Activated naive CD8-positive, alpha-beta T cell treated with anti-CD3 and anti-CD28 coated beads, Interleukin-2, amount 50 U/mL, for 24 hours (primary cell): ENCODE data around the gene PDK1.
"Not testable (repeated sequence)": the region's sequence is repeated elsewhere in the genome, so short reads cannot be mapped to it uniquely, and the experiment has no call there.

ENCODE experiments used
- ATAC-seq: fragments of 150-1000 bp; cut with Tn5 transposase; one replicate; pipeline ENCODE4 v1.10.0; 2021
- DNase-seq: peaks from one replicate; pipeline ENCODE4 v3.0.0; 2021
- H3K27ac Mint-ChIP-seq: one replicate; pipeline ENCODE4 v1.8.0; 2021; ENCODE audit warnings: mild to moderate bottlenecking, mixed read lengths
- H3K27me3 Mint-ChIP-seq: one replicate; pipeline ENCODE4 v1.8.0; 2021; ENCODE audit warnings: mixed read lengths
- H3K36me3 Mint-ChIP-seq: one replicate; pipeline ENCODE4 v1.8.0; 2021; ENCODE audit warnings: low read depth, mixed read lengths
- H3K4me1 Mint-ChIP-seq: one replicate; pipeline ENCODE4 v1.8.0; 2021; ENCODE audit warnings: mixed read lengths
- H3K4me3 Mint-ChIP-seq: one replicate; pipeline ENCODE4 v1.8.0; 2021; ENCODE audit warnings: mild to moderate bottlenecking, moderate library complexity, mixed read lengths
- H3K9me3 Mint-ChIP-seq: one replicate; pipeline ENCODE4 v1.8.0; 2021; ENCODE audit warnings: mixed read lengths

PDK1 gene

GRCh38 chr2:172555522-172556283 lies at the start of gene PDK1:
PDK1 (plus strand) TSS chr2:172556090; CDS start chr2:172556151, 61 bp downstream.
- Mint-ChIP-seq H3K9me3 (no peaks in the 10 kb centered on the region), H3K4me3 (peak within 1 kb of the TSS; percentile 92), H3K36me3 (peaks cover 28% of the 10 kb centered on the region), H3K27ac (peak within 1 kb of the TSS; percentile 96), H3K4me1 (peaks cover 58% of the 10 kb centered on the region), H3K27me3 (peaks cover 2% of the 10 kb centered on the region)
- peak; percentile 93 for DNase-seq
- peak; percentile 88 for ATAC-seq

DNA sequence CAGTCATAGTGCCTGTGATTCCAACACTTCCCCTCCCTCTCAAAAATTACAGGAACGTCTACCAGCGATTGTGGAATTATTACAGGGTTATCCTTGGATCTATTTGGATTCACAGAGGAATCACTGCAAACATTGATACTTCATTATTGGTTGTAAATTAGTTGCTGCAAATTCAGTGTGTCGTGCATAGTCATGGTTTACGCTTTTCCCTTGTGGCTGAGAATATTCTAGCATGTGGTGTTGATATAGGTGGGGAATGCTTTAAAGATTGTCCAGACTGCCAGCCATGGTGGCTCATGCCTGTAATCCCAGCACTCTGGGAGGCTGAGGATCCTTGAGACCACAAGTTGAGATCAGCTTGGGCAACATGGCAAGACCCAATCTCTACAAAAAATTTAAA lies 48.7 kb upstream of the PDK1 start:
- peaks cover 21% of the 10 kb centered on the region for H3K4me1 Mint-ChIP-seq
- no peak overlapping the region for H3K4me3 Mint-ChIP-seq
- H3K27ac Mint-ChIP-seq = no peak overlapping the region
- ATAC-seq (no peak), DNase-seq (no peak)
- no peaks in the 10 kb centered on the region for H3K9me3 Mint-ChIP-seq
- peaks cover 25% of the 10 kb centered on the region for H3K36me3 Mint-ChIP-seq
- H3K27me3 Mint-ChIP-seq = no peaks in the 10 kb centered on the region

DNA sequence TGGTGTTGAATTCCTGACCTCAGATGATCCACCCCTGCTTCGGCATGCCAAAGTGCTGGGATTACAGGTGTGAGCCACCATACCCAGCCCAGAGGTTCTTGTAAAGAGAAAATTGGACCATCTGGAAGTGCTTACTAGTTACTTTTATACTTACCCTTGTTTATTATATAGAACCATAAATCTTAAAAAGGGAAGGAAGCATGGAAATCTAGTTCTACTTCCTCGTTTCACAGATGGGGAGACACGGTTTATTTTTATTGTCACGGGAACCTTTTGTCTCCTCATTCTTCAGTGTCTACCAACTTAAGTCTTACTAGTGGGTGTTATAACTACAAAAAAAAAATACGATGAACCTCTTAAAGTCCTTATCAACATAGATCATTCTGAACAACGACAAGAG lies 45.8 kb upstream of the PDK1 start:
- Mint-ChIP-seq H3K36me3 (peaks cover 37% of the 10 kb centered on the region), H3K4me3 (no peak overlapping the region), H3K27me3 (no peaks in the 10 kb centered on the region), H3K9me3 (peaks cover 22% of the 10 kb centered on the region), H3K27ac (no peak overlapping the region), H3K4me1 (peaks cover 25% of the 10 kb centered on the region)
- no peak for ATAC-seq
- DNase-seq = no peak

- DNase-seq = no peak
- Mint-ChIP-seq H3K27me3 (no peaks in the 10 kb centered on the region), H3K27ac (no peak overlapping the region), H3K4me1 (peaks cover 25% of the 10 kb centered on the region), H3K9me3 (peaks cover 22% of the 10 kb centered on the region), H3K4me3 (no peak overlapping the region), H3K36me3 (peaks cover 37% of the 10 kb centered on the region)
- no peak for ATAC-seq
Measured at GRCh38 chr2:172510548-172510947, 45.3 kb upstream of the PDK1 start.

- H3K27me3 Mint-ChIP-seq = no peaks in the 10 kb centered on the region
- H3K4me1 Mint-ChIP-seq = peaks cover 30% of the 10 kb centered on the region
- H3K27ac Mint-ChIP-seq = peak overlapping the region; percentile 19
- H3K9me3 Mint-ChIP-seq = peaks cover 22% of the 10 kb centered on the region
- H3K36me3 Mint-ChIP-seq = peaks cover 28% of the 10 kb centered on the region
- ATAC-seq (no peak), DNase-seq (no peak)
- no peak overlapping the region for H3K4me3 Mint-ChIP-seq
Measured at GRCh38 chr2:172512810-172513523, 42.9 kb upstream of the PDK1 start.

- H3K9me3 Mint-ChIP-seq = peaks cover 22% of the 10 kb centered on the region
- no peak for DNase-seq
- H3K27ac Mint-ChIP-seq = peak overlapping the region; percentile 19
- no peak for ATAC-seq
- no peaks in the 10 kb centered on the region for H3K27me3 Mint-ChIP-seq
- H3K36me3 Mint-ChIP-seq = peaks cover 28% of the 10 kb centered on the region
- peaks cover 30% of the 10 kb centered on the region for H3K4me1 Mint-ChIP-seq
- H3K4me3 Mint-ChIP-seq = no peak overlapping the region
Measured at GRCh38 chr2:172513524-172513900, 42.4 kb upstream of the PDK1 start.

DNA sequence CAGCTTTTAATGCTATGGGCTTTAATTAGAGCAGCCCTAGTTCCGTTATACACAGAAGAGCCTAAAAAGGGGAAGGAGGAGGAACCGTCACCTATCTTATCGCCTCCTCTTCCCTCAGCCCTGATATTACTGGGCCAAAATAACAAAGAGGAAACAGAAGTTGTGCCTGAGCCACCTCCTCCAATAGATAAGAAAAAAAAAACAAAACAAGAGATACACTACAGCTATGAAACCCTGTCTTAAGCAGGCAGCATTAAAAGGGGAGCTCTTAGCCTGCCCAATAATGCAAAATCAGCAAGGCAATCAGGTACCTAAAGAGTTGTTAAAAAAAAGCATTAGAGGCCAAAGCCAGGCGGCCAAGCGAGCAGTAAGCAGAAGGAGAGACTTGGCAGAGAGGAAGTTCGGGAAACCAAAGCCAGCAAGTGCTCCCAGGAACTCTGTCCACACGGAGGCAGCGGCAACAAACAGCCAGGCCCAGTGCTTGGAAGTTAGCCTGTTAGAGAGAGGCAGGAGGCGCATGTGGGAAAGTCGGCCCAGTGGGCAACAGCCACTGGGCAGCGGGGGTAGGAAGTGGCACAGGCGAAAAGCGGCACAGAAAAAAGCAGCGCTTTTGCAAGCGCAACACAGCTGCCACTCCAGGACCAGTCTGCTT lies 41.8 kb upstream of the PDK1 start:
- Mint-ChIP-seq H3K4me3 (no peak overlapping the region), H3K4me1 (peaks cover 27% of the 10 kb centered on the region), H3K9me3 (peaks cover 24% of the 10 kb centered on the region), H3K27ac (no peak overlapping the region), H3K27me3 (no peaks in the 10 kb centered on the region), H3K36me3 (peaks cover 26% of the 10 kb centered on the region)
- DNase-seq (no peak), ATAC-seq (no peak)

GRCh38 chr2:172516299-172516698 lies 39.6 kb upstream of the PDK1 start:
- DNase-seq (no peak), ATAC-seq (no peak)
- Mint-ChIP-seq H3K27me3 (no peaks in the 10 kb centered on the region), H3K4me3 (no peak overlapping the region), H3K9me3 (peaks cover 41% of the 10 kb centered on the region), H3K27ac (no peak overlapping the region), H3K4me1 (peaks cover 12% of the 10 kb centered on the region), H3K36me3 (peaks cover 37% of the 10 kb centered on the region)

DNA sequence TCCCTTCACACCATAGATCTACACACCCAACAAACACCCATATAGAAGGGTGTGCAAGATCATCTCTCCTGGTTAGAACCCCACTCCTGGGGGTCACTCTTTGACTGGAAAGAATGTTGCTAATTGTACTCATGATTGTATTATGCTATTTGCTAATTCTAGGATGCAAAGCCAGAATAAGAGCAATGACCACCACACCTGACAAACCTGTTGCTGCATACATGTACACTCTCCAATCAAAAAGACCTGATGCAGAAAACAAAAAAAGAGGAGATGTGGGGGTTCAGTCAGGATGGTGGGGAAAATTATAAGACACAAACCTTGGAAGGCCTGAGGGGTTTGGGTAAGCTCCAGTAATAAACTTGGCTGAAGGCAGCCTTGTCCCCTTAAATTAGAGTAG lies 36.9 kb upstream of the PDK1 start:
- no peak overlapping the region for H3K27ac Mint-ChIP-seq
- H3K4me1 Mint-ChIP-seq = peaks cover 7% of the 10 kb centered on the region
- no peak for ATAC-seq
- no peaks in the 10 kb centered on the region for H3K27me3 Mint-ChIP-seq
- no peak for DNase-seq
- no peak overlapping the region for H3K4me3 Mint-ChIP-seq
- H3K36me3 Mint-ChIP-seq = peaks cover 18% of the 10 kb centered on the region
- peaks cover 27% of the 10 kb centered on the region for H3K9me3 Mint-ChIP-seq

DNA sequence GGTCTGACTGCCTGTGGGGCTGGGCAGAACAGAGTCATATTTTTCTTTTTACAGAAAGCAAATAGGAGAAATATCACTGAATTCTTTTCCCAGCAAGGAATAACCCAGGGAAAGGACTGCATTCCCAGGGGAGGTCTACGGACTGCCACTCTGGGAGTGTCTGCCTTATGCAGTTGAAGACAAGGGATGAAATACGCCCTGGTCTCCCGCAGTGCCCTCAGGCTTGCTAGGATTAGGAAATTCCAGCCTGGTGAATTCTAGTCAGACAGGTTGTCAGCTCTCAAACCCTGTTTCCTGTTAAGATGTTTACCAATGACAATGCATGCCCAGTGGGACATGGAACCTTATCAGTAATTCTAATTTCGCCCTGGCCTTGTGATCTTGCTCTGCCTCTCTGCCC lies 30.3 kb upstream of the PDK1 start:
- no peak for DNase-seq
- H3K27me3 Mint-ChIP-seq = no peaks in the 10 kb centered on the region
- H3K9me3 Mint-ChIP-seq = peaks cover 25% of the 10 kb centered on the region
- H3K36me3 Mint-ChIP-seq = peaks cover 22% of the 10 kb centered on the region
- ATAC-seq = no peak
- no peak overlapping the region for H3K4me3 Mint-ChIP-seq
- no peak overlapping the region for H3K27ac Mint-ChIP-seq
- H3K4me1 Mint-ChIP-seq = no peaks in the 10 kb centered on the region

DNA sequence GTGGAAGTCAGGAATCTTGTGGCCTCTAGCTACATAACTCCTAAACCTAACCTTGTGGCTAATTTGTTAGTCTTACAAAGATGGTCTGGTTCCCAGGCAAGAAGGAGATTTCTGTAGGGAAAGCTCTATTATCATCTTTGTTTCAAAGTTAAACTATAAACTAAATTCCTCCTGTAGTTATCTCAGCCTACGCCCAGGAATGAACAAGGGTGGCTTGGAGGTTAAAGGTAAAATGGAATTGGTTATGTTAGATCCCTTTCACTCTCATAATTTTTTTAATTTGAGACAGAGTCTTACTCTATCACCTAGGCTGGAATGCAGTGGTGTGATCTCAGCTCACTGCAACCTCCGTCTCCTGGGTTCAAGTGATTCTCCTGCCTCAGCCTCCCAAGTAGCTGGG lies 24.6 kb upstream of the PDK1 start:
- H3K4me1 Mint-ChIP-seq = peaks cover 11% of the 10 kb centered on the region
- no peaks in the 10 kb centered on the region for H3K27me3 Mint-ChIP-seq
- no peak overlapping the region for H3K4me3 Mint-ChIP-seq
- H3K27ac Mint-ChIP-seq = no peak overlapping the region
- no peak for ATAC-seq
- no peak for DNase-seq
- peaks cover 36% of the 10 kb centered on the region for H3K9me3 Mint-ChIP-seq
- peaks cover 46% of the 10 kb centered on the region for H3K36me3 Mint-ChIP-seq

- not testable (repeated sequence) for DNase-seq, H3K27ac Mint-ChIP-seq, ATAC-seq, H3K27me3 Mint-ChIP-seq, H3K4me3 Mint-ChIP-seq
- H3K9me3 Mint-ChIP-seq = peaks cover 27% of the 10 kb centered on the region
- peaks cover 11% of the 10 kb centered on the region for H3K4me1 Mint-ChIP-seq
- peaks cover 50% of the 10 kb centered on the region for H3K36me3 Mint-ChIP-seq
Measured at GRCh38 chr2:172532461-172532860, 23.4 kb upstream of the PDK1 start.

GRCh38 chr2:172533687-172534086 lies 22.2 kb upstream of the PDK1 start:
- Mint-ChIP-seq H3K4me3 (no peak overlapping the region), H3K36me3 (peaks cover 50% of the 10 kb centered on the region), H3K27ac (no peak overlapping the region), H3K4me1 (peaks cover 11% of the 10 kb centered on the region), H3K27me3 (no peaks in the 10 kb centered on the region), H3K9me3 (peaks cover 27% of the 10 kb centered on the region)
- DNase-seq = no peak
- peak; percentile 46 for ATAC-seq

DNA sequence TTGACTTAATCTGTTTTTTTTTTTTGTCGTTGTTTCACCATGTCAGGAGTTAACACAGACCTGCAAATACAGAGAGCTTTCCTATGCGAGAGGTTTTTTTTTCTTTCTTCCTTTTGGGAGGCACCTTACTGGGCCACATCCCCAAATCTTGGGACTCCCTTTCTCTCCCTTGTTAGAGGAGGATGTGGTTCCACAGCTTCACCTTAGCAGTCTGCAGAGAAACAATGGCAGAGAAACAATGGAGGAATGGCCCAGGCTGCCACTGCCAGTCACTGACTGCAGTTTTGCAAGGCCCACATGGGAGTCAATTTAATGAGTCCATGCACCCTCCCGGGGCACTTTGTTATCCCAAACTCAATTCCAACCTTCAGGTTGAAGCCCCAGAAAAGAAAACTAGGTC lies 20.8 kb upstream of the PDK1 start:
- no peak for DNase-seq
- peaks cover 11% of the 10 kb centered on the region for H3K4me1 Mint-ChIP-seq
- H3K4me3 Mint-ChIP-seq = no peak overlapping the region
- H3K27me3 Mint-ChIP-seq = no peaks in the 10 kb centered on the region
- peaks cover 46% of the 10 kb centered on the region for H3K36me3 Mint-ChIP-seq
- H3K9me3 Mint-ChIP-seq = peaks cover 21% of the 10 kb centered on the region
- no peak for ATAC-seq
- no peak overlapping the region for H3K27ac Mint-ChIP-seq

GRCh38 chr2:172537851-172538250 lies 18.0 kb upstream of the PDK1 start:
- Mint-ChIP-seq H3K9me3 (peaks cover 20% of the 10 kb centered on the region), H3K36me3 (peaks cover 37% of the 10 kb centered on the region), H3K4me1 (peaks cover 11% of the 10 kb centered on the region)
- DNase-seq, H3K4me3 Mint-ChIP-seq, H3K27me3 Mint-ChIP-seq, H3K27ac Mint-ChIP-seq, ATAC-seq: not testable (repeated sequence)
